GM20000 (cell line): Measurements from ENCODE around the gene ZDHHC23.
A peak's percentile ranks its signal among the peaks of the same experiment; 100 is the strongest.

Source experiments
- DNase-seq: peaks from one replicate; pipeline ENCODE4 v3.0.0; 2012; ENCODE audit warnings: low spot score
- TF ChIP-seq, protein P1 (sequence below): IDR thresholded peaks from 2 replicates; pipeline ENCODE4 v1.5.1; 2012; ENCODE audit warnings: mild to moderate bottlenecking, control low read depth; ENCODE audit errors: extremely low read depth, missing control alignments

Gene ZDHHC23

DNA sequence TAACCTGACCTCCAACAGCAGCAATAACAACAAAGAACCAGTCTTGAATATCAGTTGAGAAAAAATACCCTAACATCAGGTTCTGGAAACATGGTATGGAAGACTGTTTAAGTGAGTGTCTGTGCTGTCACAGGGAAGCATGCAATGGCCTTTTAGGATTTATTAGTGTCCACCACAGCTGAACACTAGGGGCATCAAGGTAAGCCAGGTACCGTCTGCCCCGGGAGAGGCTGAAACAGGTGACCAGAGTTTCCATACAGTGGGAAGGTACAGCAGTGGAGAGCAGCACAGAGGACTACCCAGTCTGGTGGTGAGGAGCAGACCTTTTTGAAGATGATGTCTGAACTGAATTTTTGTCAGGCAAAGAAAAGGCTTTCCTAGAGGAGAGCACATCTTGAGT lies 18.4 kb downstream of the ZDHHC23 start:
- TF ChIP-seq, protein P1, sequence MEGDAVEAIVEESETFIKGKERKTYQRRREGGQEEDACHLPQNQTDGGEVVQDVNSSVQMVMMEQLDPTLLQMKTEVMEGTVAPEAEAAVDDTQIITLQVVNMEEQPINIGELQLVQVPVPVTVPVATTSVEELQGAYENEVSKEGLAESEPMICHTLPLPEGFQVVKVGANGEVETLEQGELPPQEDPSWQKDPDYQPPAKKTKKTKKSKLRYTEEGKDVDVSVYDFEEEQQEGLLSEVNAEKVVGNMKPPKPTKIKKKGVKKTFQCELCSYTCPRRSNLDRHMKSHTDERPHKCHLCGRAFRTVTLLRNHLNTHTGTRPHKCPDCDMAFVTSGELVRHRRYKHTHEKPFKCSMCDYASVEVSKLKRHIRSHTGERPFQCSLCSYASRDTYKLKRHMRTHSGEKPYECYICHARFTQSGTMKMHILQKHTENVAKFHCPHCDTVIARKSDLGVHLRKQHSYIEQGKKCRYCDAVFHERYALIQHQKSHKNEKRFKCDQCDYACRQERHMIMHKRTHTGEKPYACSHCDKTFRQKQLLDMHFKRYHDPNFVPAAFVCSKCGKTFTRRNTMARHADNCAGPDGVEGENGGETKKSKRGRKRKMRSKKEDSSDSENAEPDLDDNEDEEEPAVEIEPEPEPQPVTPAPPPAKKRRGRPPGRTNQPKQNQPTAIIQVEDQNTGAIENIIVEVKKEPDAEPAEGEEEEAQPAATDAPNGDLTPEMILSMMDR: no peak
- DNase-seq: no peak

DNA sequence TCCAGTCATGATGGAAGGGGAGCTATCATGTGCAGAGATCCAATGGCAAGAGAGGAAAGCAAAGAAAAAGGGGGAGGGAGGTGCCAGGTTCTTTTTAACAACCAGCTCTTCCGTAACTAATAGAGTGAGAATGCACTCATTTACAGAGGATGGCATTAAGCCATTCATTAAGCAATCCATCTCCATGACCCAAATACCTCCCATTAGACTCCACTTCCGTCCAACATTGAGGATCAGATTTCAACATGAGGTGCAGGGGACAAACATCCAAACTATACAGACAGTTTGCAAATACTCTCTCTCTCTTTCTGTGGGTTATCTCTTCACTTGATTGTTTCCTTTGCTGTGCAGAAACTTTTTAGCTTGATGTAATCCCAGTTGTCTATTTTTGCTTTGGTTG lies 21.2 kb downstream of the ZDHHC23 start:
- TF ChIP-seq, protein P1: no peak
- no peak for DNase-seq

DNA sequence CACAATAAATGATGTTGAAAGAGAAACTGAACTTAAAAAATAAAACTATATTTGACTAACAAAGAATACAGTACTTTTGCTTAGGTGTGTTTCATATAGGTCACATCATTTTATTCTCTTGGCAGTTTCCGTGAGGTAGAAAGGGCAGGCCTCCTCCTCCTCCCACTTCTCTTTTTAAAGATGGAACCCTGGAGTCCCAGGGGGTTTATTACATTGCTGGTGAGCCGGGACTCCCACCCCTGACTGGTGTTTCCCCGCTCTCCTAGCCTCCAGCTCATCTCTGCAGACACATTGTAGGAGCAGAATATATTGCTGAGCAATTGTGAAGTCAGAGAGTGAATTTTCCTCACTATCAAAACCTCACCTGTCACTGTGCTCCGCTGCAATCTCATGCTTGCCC lies 30.0 kb downstream of the ZDHHC23 start:
- TF ChIP-seq, protein P1: no peak
- no peak for DNase-seq

DNA sequence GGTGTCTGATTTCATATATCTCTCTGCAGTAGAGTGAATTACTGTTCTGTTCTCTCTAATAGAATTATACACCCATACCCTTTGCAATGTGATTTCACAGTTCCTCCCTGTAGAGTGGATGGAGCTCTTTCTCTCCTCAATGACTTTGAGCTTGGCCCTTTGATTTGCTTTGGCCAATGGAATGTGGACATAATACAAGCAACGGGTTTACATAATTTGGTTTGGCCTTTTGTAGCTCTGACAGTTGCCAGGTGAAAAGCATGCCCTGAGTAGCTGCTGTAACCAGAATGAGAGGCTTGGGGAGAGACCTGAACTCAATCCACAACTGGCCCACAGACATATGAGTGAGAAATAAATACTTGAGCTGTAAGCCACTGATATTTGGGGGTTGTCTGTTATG lies 32.1 kb downstream of the ZDHHC23 start:
- TF ChIP-seq, protein P1: no peak
- no peak for DNase-seq

DNA sequence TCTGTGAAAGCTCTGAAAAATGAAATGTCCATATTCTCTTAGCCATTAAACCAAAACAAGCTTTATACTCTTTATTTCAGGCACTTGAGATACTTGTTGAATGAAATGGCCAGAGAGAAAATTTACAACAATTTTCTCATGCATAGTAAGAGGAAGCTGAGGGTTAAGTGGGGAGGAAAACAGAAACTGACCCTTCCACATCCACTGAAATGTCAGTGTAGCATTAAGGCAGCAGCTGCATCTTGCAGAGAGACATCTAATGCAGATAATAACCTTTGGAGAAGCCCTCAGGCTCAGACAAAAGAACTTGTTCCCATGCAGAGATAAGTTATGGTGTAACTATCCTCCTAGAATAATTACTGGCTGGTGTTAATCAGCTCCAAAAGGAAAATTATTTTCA lies 34.0 kb downstream of the ZDHHC23 start:
- no peak for DNase-seq
- TF ChIP-seq, protein P1: no peak

DNA sequence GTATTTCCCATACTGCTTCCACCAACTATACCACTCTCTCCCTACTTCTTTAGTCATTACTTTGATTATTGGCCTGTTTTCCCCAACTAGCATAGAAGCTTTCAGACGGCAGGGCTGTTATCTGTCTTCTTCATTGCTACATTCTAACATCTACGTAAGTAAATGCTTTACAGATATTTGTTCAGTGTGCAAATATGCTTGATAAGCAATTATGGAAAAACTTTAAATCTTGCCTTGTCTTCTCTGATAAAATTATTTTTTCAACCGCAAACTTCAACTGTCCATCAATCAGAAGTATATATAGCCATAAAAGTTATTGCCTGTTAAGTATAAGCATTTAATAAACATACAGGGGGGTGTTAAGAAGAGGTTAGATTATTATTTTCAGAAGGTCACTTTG lies 35.7 kb downstream of the ZDHHC23 start:
- TF ChIP-seq, protein P1: no peak
- no peak for DNase-seq

DNA sequence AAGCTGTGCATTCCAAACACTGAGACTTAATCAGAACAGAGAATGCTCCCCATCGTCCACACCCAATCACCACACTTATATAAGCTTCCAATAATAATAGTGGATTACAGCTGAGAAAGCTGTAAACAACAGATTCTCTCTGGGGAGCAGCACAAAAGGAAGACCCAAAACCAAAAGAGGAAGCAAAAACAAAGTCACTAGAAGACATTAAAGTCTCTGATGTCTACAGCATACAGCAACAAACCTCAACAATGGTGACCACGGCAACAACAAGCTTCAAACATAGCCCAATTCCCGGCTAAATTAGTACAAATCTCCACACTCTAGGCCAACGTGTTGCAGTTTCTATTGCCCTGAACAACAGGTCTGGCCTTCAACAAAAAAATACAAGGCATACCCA lies 37.7 kb downstream of the ZDHHC23 start:
- TF ChIP-seq, protein P1: no peak

More for the DNA sequence above, 37.7 kb downstream of the ZDHHC23 start:
- DNase-seq: peak; percentile 18
